IPS-11a (cell line): ENCODE data around the gene SMIM45.

ENCODE experiments used
- H3K4me3 ChIP-seq: one replicate; pipeline ENCODE4 v1.5.1; 2013; ENCODE audit warnings: low read depth, low read length, control low read depth

SMIM45 gene

DNA sequence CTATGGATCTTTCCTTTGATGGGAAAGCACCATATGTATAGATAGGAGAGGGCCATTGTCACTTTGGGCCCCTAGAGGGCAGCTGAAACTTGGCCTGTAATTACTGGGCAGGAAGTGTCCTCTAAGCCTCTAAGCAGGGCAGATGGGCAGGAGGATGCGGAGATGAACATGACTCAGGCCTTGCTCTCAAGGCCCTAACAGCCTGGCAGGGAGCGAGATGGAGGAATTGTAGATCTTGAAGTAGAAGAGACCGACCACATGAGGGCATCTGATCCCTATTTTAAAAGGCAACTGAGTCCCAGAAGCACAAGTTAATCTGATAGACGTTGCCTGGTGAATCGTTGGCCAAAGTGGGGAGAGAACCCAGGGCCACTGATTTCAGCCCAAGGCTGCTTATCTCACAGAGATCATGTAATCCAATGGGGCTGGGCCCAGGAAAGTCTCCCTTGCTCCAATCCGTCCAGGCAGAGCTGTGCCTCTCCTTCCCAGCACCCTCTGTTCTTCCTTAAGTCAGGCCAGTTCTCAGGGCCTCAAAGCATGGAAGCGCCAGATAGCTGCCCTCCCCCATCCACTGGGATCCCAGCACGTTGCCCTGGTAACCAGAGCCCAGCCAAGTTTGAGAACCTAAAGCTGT lies 14.8 kb downstream of the SMIM45 start:
- no peak overlapping the region for H3K4me3 ChIP-seq

DNA sequence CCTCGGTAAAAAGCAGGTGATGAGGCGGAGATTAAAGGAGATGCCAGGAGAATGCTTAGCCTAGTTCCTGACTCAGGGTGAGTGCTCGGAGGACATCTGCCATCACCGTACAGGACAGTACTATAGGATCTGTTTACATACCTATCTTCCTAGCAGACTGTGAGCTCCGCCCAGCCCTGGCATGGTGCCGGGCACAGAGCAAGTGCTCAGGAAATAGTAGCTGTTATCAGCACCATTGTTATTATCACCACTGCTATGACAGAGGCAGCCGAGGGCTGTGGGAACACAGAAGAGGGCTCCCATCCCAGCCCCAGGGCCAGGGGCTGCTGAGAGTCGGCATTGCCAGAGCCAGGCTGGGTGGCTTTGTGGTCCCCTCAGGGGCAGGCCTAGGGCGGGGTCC lies 16.7 kb downstream of the SMIM45 start:
- no peak overlapping the region for H3K4me3 ChIP-seq

DNA sequence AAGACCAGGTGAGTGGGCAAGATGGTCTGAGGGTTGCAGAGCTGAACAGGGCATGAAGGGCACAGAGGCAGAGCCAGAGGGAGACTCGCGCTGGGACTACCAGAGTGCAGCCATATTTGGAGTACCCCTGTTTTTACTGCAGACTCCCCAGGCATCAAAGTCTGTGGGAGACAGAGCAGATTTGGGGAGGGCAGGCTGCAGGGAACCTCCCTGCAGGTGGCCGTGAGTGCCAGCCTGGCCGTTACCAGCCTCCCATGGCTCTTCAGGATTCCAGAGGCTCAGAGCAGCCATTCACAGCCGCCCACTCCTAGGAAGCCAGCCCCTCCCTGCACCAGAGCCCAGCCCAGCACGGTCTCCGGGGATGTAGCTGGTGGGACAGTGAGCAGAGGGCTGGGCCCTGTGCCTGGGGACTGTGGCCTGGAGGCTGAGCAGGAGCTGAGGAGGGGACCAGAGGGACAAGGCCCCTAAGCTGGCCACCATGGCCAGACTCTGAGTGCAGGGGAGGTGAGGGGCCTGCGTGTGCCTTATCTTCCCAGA lies 17.2 kb downstream of the SMIM45 start, which contains the start of gene SEPTIN3:
Gene SEPTIN3 (plus strand): TSS at position 334 of the 537 bp plus-strand sequence. CDS start 2,050 bp downstream, outside the sequence.
- H3K4me3 ChIP-seq: no peak within 1 kb of the TSS

DNA sequence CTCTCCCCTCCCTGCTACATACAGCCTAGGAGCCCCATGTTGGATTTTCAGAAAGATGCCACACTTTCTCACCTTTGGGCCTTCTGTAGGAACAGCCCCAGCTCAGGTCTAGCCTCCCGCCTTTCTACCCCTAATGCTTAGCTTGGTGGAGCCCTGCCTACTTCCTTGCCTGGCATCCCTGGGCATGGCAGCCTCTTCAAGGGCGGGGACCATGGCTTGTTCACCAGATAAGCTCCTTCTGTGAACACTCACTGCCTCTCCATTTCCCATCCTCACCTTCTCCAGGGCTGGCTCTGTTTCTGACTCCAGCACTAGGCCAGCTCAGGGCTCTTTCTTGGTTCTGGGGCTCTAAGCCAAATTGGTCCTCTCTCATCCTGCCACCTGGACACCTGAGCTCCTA lies 18.7 kb downstream of the SMIM45 start:
- no peak overlapping the region for H3K4me3 ChIP-seq

DNA sequence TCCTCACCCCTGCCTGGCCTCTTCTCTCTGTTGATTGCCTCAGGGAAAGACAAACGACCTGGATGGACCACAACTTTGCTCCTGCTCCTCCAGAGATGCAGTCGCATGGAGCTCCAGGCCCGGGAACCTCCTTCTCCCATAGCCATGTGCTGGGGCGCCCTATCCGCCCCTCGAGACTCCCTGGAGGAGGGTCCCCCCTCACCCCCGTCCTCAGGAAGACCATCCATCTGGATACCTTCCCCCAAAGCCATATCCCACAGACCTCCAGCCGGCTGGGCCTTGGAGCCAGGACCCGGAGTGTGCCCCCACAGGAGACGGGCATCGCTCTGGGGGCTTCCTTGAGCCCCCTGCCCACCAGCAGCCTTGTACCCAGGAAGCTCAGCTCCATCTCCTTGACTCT lies 19.5 kb downstream of the SMIM45 start:
- no peak overlapping the region for H3K4me3 ChIP-seq

GRCh38 chr22:41974691-41975290 lies 22.8 kb downstream of the SMIM45 start:
- H3K4me3 ChIP-seq: no peak overlapping the region

DNA sequence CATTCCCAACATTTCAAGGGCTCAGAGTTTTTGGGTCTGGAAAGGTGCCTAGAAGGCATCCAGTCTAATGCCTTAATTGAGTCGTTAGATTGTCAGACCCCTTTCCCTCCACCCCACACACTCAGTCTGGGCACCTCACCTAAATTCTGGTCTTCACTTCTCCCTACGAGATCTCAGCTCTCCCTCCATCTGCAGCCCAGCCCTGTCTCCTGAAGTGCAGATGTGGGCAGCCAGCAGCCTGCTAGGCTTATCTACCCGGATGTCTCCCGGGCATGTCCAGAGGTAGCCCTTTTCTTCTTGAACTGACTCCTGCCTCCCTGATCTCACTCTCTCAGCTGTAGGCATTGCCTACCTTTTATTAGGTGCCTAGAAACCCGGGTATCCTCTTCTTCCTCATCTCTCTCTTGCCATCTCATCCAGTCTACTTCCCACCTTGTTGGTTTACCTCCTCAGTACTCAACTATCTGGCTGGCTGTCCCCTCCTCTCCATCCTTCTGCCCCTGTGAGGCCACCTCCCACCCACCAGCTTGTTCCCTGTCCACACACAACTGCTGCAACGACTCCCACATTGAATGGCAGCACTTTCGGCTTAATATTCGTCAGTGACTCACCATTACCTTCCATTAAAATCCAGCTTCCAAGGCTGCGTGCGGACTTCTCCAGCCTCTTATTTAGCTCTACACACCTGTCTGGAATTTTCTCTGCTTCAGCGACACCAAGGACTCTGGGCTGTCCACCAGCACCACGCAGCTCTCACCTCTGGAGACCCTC lies 23.5 kb downstream of the SMIM45 start:
- H3K4me3 ChIP-seq: no peak overlapping the region

- peak overlapping the region; percentile 35 for H3K4me3 ChIP-seq
Observed at GRCh38 chr22:41976070-41976901, 24.3 kb downstream of the SMIM45 start.

- peak overlapping the region; percentile 57 for H3K4me3 ChIP-seq
Observed at GRCh38 chr22:41976961-41977566, 25.1 kb downstream of the SMIM45 start.

GRCh38 chr22:41978732-41979131 lies 26.8 kb downstream of the SMIM45 start:
- H3K4me3 ChIP-seq: no peak overlapping the region

- H3K4me3 ChIP-seq: no peak overlapping the region
Observed at GRCh38 chr22:41979423-41980250, 27.7 kb downstream of the SMIM45 start.

- H3K4me3 ChIP-seq: no peak overlapping the region
Observed at GRCh38 chr22:41982865-41983264, 30.9 kb downstream of the SMIM45 start.

DNA sequence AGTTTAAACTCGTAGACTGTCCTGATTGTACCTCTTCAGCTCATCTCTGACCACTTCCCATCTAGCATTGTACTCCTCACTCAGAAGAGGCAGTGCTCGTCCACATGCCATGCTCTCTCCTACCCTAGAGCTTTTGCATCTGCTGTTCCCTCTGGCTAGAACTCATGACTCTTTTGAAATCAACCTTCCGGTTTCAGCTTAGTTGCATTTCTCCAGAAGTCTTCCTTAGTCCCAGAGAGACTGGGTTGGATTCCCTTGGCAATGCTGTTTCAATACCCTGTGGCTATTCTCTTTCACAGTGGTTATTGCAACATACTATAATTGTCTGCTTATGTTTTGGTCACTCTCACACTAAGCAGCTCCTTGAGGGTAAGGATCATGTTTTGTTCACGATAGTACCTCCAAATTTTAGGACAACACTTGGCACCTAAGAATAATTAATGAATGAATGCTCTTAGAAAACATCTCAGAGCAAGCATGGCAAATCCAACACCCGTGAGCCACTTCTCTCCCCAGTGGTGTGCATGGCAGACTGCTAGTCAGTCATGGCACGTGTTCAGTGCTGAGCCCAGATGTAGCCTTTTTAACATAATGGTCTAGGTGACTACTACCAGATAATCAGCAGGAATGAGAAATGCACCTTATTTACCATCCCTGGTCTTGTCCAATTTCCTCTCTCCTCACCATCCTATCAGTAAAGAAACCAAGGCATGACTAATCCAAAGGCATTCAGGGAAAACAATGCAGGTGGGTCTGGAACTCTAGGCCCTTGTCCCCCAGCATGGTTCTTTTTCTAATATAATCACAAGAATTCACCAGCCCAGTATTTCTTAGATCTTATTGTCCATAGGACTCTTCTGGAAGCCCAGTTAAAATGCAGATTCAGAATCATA lies 31.8 kb downstream of the SMIM45 start:
- no peak overlapping the region for H3K4me3 ChIP-seq

- H3K4me3 ChIP-seq: no peak overlapping the region
Observed at GRCh38 chr22:41987276-41987675, 35.3 kb downstream of the SMIM45 start.

DNA sequence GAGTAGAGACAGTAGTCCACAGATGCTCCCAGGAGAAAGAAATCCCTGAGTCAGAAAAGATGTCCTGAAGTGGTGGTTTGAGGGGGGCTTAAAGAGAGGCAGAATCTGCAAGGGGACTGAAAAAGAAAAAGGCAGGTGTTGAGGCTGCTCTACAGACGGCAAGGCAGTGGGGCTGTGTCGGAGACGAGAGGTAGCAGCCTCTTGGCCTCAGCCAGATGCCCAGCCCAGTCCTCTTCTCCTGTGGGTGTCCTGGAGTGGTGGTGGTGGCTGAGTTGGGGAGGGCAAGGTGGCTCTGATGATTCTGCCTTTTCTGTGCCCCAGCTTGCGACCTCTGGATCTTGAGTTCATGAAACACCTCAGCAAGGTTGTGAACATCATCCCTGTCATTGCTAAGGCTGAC lies 37.3 kb downstream of the SMIM45 start:
- no peak overlapping the region for H3K4me3 ChIP-seq

- no peak overlapping the region for H3K4me3 ChIP-seq
Observed at GRCh38 chr22:41991111-41991510, 39.2 kb downstream of the SMIM45 start.

GRCh38 chr22:41992496-41992895 lies 40.5 kb downstream of the SMIM45 start:
- H3K4me3 ChIP-seq: no peak overlapping the region

GRCh38 chr22:41995211-41995610 lies 43.3 kb downstream of the SMIM45 start:
- no peak overlapping the region for H3K4me3 ChIP-seq

GRCh38 chr22:41996826-41997225 lies 44.9 kb downstream of the SMIM45 start:
- H3K4me3 ChIP-seq: no peak overlapping the region
